ENCODE data around the gene DNMT3A.

The DNMT3A gene

DNA sequence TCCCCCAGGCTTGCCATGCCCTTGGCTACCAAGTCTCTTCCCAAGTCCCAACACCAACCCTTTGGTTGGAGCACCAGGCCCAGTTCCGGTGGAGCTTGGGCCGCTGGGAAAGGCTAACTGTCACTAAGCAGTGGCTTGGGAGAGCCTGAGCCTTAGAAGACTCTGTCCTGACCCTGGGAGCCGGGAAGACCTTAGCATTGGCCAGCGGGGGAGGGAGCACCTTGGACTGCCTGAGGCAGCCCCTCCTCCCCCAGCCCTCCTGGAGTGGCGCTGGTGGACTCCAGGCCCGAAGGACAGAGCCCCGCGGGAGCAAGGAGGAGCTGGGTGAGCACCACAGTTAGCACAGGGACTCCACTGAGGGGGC, 110.8 kb downstream of the DNMT3A start:
- Histone ChIP-seq H3K36me3 (ENCODE audit: insufficient read depth, low read depth, low read length) (peaks cover 48% of the 10 kb centered on the region), H3K27ac (ENCODE audit: low read length) (no peak overlapping the region)

DNA sequence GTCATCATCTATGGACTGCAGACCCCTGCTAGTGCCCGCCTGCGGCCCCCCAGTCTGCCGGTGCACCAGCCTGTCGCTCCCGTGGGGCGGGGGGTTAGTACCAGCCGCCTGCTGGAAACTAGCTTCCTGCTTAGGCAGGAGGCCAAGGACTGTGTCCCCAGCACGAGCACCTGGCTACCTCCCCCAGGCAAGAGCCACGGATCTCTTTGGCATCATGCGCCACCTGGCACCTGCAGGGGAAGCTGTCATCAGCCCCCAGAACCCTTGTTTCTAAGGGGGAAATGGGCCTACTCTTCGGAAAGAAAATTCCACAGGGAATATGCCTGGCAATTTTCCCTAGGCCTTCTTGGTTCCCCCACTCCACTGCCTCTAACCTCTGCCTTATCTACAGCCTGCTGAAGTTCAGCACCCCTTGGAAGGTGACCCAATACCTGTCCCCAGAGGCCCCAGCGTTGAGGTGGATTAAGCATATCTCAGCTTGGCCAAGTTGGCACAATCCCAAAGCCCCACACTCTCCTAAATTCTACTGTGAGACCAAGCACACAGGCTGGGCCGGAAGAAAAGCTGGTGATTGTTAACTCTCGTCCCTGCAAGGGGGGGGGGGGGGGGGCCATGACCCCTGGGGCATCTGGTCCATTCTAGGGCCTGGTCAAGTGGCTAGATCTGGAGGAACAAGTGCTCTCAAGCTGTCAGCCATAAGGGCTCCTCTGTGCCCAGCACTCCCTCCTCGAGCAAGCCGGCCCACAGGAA, 111.4 kb downstream of the DNMT3A start:
- peaks cover 7% of the 10 kb centered on the region; the same call in 1 of the 2 replicates for H3K4me1 ChIP-seq (ENCODE audit: insufficient read depth, low read length)
- H3K9ac ChIP-seq (ENCODE audit: low read depth, low read length) = no peak overlapping the region
- H3K4me3 ChIP-seq (ENCODE audit: low read length) = no peak overlapping the region
- H3K27ac ChIP-seq (ENCODE audit: low read length) = no peak overlapping the region
- no peaks in the 10 kb centered on the region for H3K27me3 ChIP-seq (ENCODE audit: insufficient read depth, low read length)
- peaks cover 42% of the 10 kb centered on the region for H3K36me3 ChIP-seq (ENCODE audit: insufficient read depth, low read depth, low read length)
- no peaks in the 10 kb centered on the region for H3K9me3 ChIP-seq (ENCODE audit: insufficient read depth, low read depth, low read length)

More for the DNA sequence above, 110.8 kb downstream of the DNMT3A start:
- no peak overlapping the region for H3K9ac ChIP-seq (ENCODE audit: low read depth, low read length)
- no peaks in the 10 kb centered on the region for H3K9me3 ChIP-seq (ENCODE audit: insufficient read depth, low read depth, low read length)
- no peaks in the 10 kb centered on the region for H3K27me3 ChIP-seq (ENCODE audit: insufficient read depth, low read length)
- H3K4me3 ChIP-seq (ENCODE audit: low read length) = no peak overlapping the region
- peaks cover 7% of the 10 kb centered on the region; the same call in 1 of the 2 replicates for H3K4me1 ChIP-seq (ENCODE audit: insufficient read depth, low read length)

DNA sequence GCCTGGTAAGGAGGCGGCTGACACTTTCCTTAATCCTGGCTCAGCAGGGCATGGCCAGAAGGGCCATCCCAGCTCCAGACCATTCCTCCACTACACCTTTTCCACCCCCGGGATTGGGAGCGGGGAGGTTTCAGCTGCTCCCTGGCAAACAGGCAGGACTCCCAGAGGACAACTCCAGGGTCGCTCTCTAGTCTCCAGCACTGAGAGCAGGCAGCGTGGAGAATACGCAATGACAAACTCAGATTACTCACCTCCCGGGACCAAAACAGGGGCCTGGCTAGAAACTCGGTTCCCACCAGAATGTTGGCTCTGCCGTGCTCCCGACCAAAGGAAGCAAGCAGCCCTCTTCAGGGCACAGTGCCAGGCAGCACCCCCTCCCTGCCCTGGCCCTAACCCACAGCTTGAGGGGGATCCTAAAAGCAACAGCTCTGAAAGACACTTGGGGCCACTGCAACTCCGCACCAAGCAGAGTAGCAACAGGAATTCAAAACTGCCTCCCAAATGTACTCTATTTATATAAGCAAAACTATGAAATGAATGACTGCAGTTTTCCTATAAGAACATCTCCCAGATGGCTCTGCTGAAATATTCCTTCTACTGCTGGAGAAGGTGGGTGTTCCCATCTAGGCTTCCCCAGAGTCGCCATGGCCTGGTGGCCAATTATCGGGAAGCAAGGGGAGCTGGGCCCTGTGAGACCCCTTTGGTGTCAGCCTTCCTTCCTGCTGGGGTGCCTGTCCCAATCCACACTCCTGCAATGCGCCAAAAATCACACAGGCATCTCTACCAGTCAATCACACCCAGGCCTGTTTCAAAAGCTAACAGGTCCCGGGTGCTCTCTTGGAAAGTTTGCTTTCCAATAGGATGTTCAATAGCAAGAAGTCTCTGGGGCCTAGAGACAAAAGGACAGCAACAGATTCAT, 112.2 kb downstream of the DNMT3A start:
- no peak overlapping the region for H3K9ac ChIP-seq (ENCODE audit: low read depth, low read length)
- peaks cover 34% of the 10 kb centered on the region for H3K36me3 ChIP-seq (ENCODE audit: insufficient read depth, low read depth, low read length)
- H3K4me1 ChIP-seq (ENCODE audit: insufficient read depth, low read length) = peaks cover 7% of the 10 kb centered on the region; the same call in 1 of the 2 replicates
- no peak overlapping the region for H3K4me3 ChIP-seq (ENCODE audit: low read length)
- H3K27ac ChIP-seq (ENCODE audit: low read length) = no peak overlapping the region
- no peaks in the 10 kb centered on the region for H3K27me3 ChIP-seq (ENCODE audit: insufficient read depth, low read length)
- no peaks in the 10 kb centered on the region for H3K9me3 ChIP-seq (ENCODE audit: insufficient read depth, low read depth, low read length)

DNA sequence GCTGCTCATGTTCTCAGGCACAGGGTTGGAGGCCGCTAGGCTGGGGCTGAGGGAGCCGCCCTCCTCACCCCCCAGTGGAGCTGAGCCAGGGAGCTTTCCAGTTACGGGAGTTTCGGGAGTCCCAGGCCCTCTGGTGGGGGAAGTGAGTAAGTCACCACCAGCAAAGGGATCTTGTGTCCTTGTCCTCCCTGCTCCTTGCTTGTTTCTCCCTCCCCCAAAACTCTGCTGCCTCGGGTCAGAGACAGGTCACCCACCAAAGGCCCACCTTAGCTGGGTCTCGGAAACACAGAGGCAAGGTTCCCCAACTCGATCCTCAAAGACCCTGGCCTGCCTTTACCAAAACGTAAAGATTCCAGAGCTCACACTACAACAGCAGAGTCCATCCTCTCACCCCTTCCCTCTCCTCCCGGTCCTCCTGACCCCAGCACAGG, 112.9 kb downstream of the DNMT3A start:
- Histone ChIP-seq H3K9ac (ENCODE audit: low read depth, low read length) (no peak overlapping the region), H3K27me3 (ENCODE audit: insufficient read depth, low read length) (no peaks in the 10 kb centered on the region), H3K9me3 (ENCODE audit: insufficient read depth, low read depth, low read length) (no peaks in the 10 kb centered on the region), H3K27ac (ENCODE audit: low read length) (no peak overlapping the region), H3K36me3 (ENCODE audit: insufficient read depth, low read depth, low read length) (peaks cover 27% of the 10 kb centered on the region), H3K4me1 (ENCODE audit: insufficient read depth, low read length) (peaks cover 7% of the 10 kb centered on the region; the same call in 1 of the 2 replicates), H3K4me3 (ENCODE audit: low read length) (no peak overlapping the region)

DNA sequence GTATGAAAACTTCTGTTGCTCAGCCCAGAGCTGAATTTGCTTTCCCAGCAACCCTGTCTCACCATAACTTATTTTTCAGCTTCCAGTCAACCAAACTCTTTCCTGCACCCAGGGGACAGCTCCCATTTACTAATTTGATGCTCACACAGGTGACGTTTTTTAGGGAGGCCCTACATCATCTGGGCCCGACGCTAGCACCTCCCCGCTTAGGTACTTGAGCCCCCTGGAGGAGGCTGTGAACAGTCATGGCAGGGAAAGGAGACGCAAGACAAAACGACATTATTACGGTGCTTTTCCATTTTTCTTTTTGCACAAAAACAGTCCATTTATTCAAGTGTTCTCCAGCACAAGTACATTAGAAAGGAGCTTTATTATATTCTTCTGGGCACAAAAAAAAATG, 114.1 kb downstream of the DNMT3A start:
- Histone ChIP-seq H3K27ac (ENCODE audit: low read length) (no peak overlapping the region), H3K9ac (ENCODE audit: low read depth, low read length) (no peak overlapping the region), H3K4me1 (ENCODE audit: insufficient read depth, low read length) (peaks cover 7% of the 10 kb centered on the region; the same call in 1 of the 2 replicates), H3K36me3 (ENCODE audit: insufficient read depth, low read depth, low read length) (peaks cover 14% of the 10 kb centered on the region), H3K27me3 (ENCODE audit: insufficient read depth, low read length) (no peaks in the 10 kb centered on the region), H3K4me3 (ENCODE audit: low read length) (no peak overlapping the region), H3K9me3 (ENCODE audit: insufficient read depth, low read depth, low read length) (no peaks in the 10 kb centered on the region)

DNA sequence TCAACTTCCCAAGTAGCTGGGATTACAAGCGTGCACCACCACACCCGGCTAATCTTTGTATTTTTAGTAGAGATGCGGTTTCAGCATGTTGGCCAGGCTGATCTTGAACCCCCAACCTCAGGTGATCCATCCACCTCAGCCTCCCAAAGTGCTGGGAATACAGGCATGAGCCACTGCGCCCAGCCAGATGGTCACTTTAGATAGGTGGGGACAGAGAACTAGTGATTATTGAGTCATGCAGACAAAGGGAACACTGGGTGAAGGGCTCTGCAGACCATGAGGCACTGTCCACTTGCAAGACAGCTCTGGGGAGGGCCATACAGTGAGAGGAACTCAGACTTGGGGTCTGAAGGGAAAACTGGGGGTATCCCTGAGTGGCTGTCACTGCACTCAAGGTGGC, 114.9 kb downstream of the DNMT3A start:
- H3K27me3 ChIP-seq (ENCODE audit: insufficient read depth, low read length) = no peaks in the 10 kb centered on the region
- no peak overlapping the region for H3K27ac ChIP-seq (ENCODE audit: low read length)
- H3K9ac ChIP-seq (ENCODE audit: low read depth, low read length) = no peak overlapping the region
- H3K9me3 ChIP-seq (ENCODE audit: insufficient read depth, low read depth, low read length) = no peaks in the 10 kb centered on the region
- peaks cover 7% of the 10 kb centered on the region; the same call in 1 of the 2 replicates for H3K4me1 ChIP-seq (ENCODE audit: insufficient read depth, low read length)
- H3K36me3 ChIP-seq (ENCODE audit: insufficient read depth, low read depth, low read length) = peaks cover 7% of the 10 kb centered on the region
- H3K4me3 ChIP-seq (ENCODE audit: low read length) = no peak overlapping the region

DNA sequence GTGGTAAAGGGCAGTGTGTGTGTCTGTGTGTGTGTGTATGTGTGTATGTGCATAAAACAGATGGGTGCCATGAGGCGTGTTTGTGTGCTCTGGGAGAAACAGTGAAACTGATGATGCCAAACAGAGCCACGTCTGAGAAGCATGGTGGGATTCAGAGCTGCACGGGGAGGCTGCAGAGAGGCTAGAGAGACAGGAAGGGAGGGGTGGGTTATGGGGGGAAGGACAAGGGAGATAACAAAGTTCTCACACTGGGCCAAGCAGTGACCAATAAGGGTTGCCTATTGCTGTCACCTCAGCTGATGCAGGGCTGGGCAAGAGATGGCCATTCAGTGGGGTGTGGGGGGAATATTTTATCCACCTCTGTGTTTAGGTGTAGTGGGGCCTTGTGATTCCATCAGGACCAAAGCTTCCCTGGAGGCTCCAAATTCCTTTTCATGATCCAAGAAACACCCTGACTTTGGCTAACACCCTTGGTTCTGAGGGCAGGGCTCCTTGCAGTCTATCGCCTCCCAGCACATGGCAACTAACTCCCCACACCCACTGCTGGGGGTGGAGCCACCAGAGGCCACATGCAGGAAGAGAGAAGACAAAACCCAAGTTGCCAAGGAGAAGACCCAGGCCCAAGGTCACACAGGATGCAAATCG, 119.1 kb downstream of the DNMT3A start:
- Histone ChIP-seq H3K4me1 (ENCODE audit: insufficient read depth, low read length) (no peaks in the 10 kb centered on the region), H3K27me3 (ENCODE audit: insufficient read depth, low read length) (no peaks in the 10 kb centered on the region), H3K4me3 (ENCODE audit: low read length) (no peak overlapping the region), H3K27ac (ENCODE audit: low read length) (no peak overlapping the region), H3K9ac (ENCODE audit: low read depth, low read length) (no peak overlapping the region), H3K9me3 (ENCODE audit: insufficient read depth, low read depth, low read length) (no peaks in the 10 kb centered on the region), H3K36me3 (ENCODE audit: insufficient read depth, low read depth, low read length) (no peaks in the 10 kb centered on the region)

DNA sequence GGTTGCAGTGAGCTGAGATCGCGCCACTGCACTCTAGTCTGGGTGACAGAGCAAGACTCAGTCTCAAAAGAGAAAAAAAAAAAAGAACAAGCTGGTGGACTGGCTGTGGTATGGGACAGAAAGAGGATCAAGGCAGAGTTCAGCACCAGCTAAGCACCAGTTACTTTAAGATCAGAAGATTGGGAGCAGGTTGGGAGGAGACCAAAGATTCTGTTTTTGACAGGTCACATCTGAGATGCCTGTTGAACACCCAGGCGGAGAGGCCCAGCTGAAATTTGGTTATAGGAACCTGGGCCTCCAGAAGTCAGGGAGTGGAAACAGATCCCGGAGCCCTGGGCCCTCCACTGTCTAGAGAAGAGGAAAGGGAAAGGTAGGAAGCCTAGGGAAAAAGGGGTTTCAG, 120.1 kb downstream of the DNMT3A start:
- no peaks in the 10 kb centered on the region for H3K36me3 ChIP-seq (ENCODE audit: insufficient read depth, low read depth, low read length)
- no peak overlapping the region for H3K9ac ChIP-seq (ENCODE audit: low read depth, low read length)
- H3K27me3 ChIP-seq (ENCODE audit: insufficient read depth, low read length) = no peaks in the 10 kb centered on the region
- no peak overlapping the region for H3K4me3 ChIP-seq (ENCODE audit: low read length)
- no peaks in the 10 kb centered on the region for H3K9me3 ChIP-seq (ENCODE audit: insufficient read depth, low read depth, low read length)
- no peaks in the 10 kb centered on the region for H3K4me1 ChIP-seq (ENCODE audit: insufficient read depth, low read length)
- no peak overlapping the region for H3K27ac ChIP-seq (ENCODE audit: low read length)

DNA sequence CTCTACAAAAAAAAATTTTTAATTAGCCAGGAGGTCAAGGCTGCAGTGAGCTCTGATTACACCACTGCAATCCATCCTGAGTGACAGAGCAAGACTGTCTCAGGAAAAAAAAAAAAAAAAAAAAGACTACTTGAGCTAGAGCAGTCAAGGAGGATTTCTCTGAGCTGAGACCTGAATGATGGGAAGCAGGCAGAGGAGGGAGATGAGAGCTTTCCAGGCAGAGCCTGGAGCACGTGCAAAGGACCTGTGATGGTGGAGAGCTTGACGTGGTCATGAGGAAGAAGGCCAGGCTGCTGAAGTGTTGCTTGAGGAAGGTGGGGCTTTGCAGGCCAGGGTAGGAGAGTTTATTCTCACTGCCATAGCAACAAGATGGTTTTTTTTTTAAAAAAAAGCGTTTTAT, 121.4 kb downstream of the DNMT3A start:
- Histone ChIP-seq H3K27me3 (ENCODE audit: insufficient read depth, low read length) (no peaks in the 10 kb centered on the region), H3K9me3 (ENCODE audit: insufficient read depth, low read depth, low read length) (no peaks in the 10 kb centered on the region), H3K9ac (ENCODE audit: low read depth, low read length) (no peak overlapping the region), H3K4me3 (ENCODE audit: low read length) (no peak overlapping the region), H3K36me3 (ENCODE audit: insufficient read depth, low read depth, low read length) (no peaks in the 10 kb centered on the region), H3K27ac (ENCODE audit: low read length) (no peak overlapping the region), H3K4me1 (ENCODE audit: insufficient read depth, low read length) (no peaks in the 10 kb centered on the region)

DNA sequence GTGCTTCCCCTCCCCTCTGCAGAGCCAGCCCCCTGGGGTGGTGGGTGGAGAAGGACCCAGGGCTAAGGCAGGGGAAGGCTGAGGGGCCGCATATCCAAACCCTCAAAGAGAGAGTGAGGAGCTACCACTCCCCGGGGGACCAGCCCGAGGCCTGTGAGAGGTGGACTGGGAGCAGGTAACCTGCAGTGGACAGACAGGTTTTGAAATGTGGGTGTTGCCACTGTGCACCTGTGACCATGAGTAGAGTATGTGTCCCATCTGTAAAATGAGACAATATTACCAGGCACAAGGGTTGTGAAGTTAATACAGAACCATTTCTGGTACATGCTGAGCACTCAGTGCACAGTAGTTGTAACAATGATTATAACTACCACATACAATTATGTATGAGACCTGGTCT, 122.1 kb downstream of the DNMT3A start:
- H3K27me3 ChIP-seq (ENCODE audit: insufficient read depth, low read length) = no peaks in the 10 kb centered on the region
- no peaks in the 10 kb centered on the region for H3K9me3 ChIP-seq (ENCODE audit: insufficient read depth, low read depth, low read length)
- no peaks in the 10 kb centered on the region for H3K4me1 ChIP-seq (ENCODE audit: insufficient read depth, low read length)
- H3K4me3 ChIP-seq (ENCODE audit: low read length) = no peak overlapping the region
- H3K9ac ChIP-seq (ENCODE audit: low read depth, low read length) = no peak overlapping the region
- no peaks in the 10 kb centered on the region for H3K36me3 ChIP-seq (ENCODE audit: insufficient read depth, low read depth, low read length)
- H3K27ac ChIP-seq (ENCODE audit: low read length) = no peak overlapping the region

DNA sequence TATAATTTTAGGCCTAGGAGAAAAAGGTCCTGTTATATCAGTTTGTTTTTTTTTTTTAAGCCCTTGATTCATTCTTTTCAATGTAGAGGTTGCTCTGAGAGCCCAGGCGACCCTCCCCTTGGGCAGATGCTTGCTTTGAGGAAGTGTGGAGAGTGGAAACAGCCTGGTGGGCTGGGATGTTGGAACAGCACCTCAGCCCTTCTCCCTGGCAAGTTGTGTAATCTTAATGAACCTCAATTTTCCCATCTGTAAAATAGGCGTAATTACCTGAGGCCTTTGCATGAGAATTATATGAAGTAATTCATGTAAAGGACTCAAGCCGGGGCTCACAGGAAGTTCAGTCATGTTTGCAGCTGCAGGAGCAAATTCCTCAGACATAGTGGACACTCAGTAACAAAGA, 123.6 kb downstream of the DNMT3A start:
- Histone ChIP-seq H3K27me3 (ENCODE audit: insufficient read depth, low read length) (no peaks in the 10 kb centered on the region), H3K9me3 (ENCODE audit: insufficient read depth, low read depth, low read length) (no peaks in the 10 kb centered on the region)

More for the DNA sequence above, 123.6 kb downstream of the DNMT3A start:
- no peaks in the 10 kb centered on the region for H3K36me3 ChIP-seq (ENCODE audit: insufficient read depth, low read depth, low read length)
- no peaks in the 10 kb centered on the region for H3K4me1 ChIP-seq (ENCODE audit: insufficient read depth, low read length)
- no peak overlapping the region for H3K27ac ChIP-seq (ENCODE audit: low read length)
- H3K9ac ChIP-seq (ENCODE audit: low read depth, low read length) = no peak overlapping the region
- H3K4me3 ChIP-seq (ENCODE audit: low read length) = no peak overlapping the region

Data from iPS-20b (cell line).